WERI-Rb-1 (cell line): ENCODE results near the gene NGDN.
"Not testable (repeated sequence)": the region's sequence is repeated elsewhere in the genome, so short reads cannot be mapped to it uniquely, and the experiment has no call there.

Experiments
- DNase-seq: peaks from one replicate; pipeline ENCODE4 v3.0.0-alpha.2; 2020
- H3K27ac ChIP-seq: fragments of 250-450 bp; sonication (Bioruptor Pico); 2 replicates; pipeline ENCODE4 v1.5.1; 2020; ENCODE audit warnings: mild to moderate bottlenecking, moderate library complexity
- H3K27me3 ChIP-seq: fragments of 250-450 bp; sonication (Bioruptor Pico); 2 replicates; pipeline ENCODE4 v1.5.1; 2021; ENCODE audit warnings: mild to moderate bottlenecking, low read depth, moderate library complexity; ENCODE audit not compliant: insufficient read depth, severe bottlenecking
- H3K36me3 ChIP-seq: fragments of 250-450 bp; sonication (Bioruptor Pico); 2 replicates; pipeline ENCODE4 v1.5.1; 2020; ENCODE audit warnings: mild to moderate bottlenecking, moderate library complexity
- H3K4me3 ChIP-seq: 2 replicates; pipeline ENCODE4 v1.5.1; 2011; ENCODE audit warnings: low read depth, mild to moderate bottlenecking, control low read depth, low read length
- H3K9me3 ChIP-seq: fragments of 250-450 bp; sonication (Bioruptor Pico); 2 replicates; pipeline ENCODE4 v1.5.1; 2021; ENCODE audit warnings: mild to moderate bottlenecking, moderate library complexity; ENCODE audit not compliant: severe bottlenecking
- CTCF ChIP-seq: IDR thresholded peaks from 2 replicates; pipeline ENCODE4 v1.5.1; 2011; ENCODE audit warnings: low read depth, mild to moderate bottlenecking, control low read depth, inconsistent platforms, low read length

The NGDN gene

GRCh38 chr14:23449314-23449713 is 20.2 kb upstream of the NGDN start:
- no peak overlapping the region for H3K4me3 ChIP-seq
- peaks cover 4% of the 10 kb centered on the region for H3K9me3 ChIP-seq
- TF ChIP-seq CTCF: no peak
- H3K27me3 ChIP-seq: no peaks in the 10 kb centered on the region
- no peak for DNase-seq
- H3K27ac ChIP-seq: no peak overlapping the region
- no peaks in the 10 kb centered on the region for H3K36me3 ChIP-seq

GRCh38 chr14:23450379-23450778 is 19.1 kb upstream of the NGDN start:
- Histone ChIP-seq H3K4me3 (no peak overlapping the region), H3K27ac (no peak overlapping the region), H3K36me3 (no peaks in the 10 kb centered on the region), H3K9me3 (peaks cover 4% of the 10 kb centered on the region), H3K27me3 (no peaks in the 10 kb centered on the region)
- peak; percentile 59 for DNase-seq
- no peak for TF ChIP-seq CTCF

GRCh38 chr14:23452237-23452636 is 17.3 kb upstream of the NGDN start:
- no peak for DNase-seq
- no peak for TF ChIP-seq CTCF
- no peaks in the 10 kb centered on the region for H3K27me3 ChIP-seq
- peaks cover 4% of the 10 kb centered on the region for H3K9me3 ChIP-seq
- no peak overlapping the region for H3K27ac ChIP-seq
- no peaks in the 10 kb centered on the region for H3K36me3 ChIP-seq
- H3K4me3 ChIP-seq: no peak overlapping the region

GRCh38 chr14:23454445-23454856 is 15.1 kb upstream of the NGDN start:
- DNase-seq: peak; percentile 77
- H3K27me3 ChIP-seq: no peaks in the 10 kb centered on the region
- peaks cover 4% of the 10 kb centered on the region for H3K9me3 ChIP-seq
- H3K4me3 ChIP-seq: no peak overlapping the region
- no peak for TF ChIP-seq CTCF
- peak overlapping the region; percentile 84 for H3K27ac ChIP-seq
- H3K36me3 ChIP-seq: no peaks in the 10 kb centered on the region

GRCh38 chr14:23456883-23457586 is 12.5 kb upstream of the NGDN start:
- H3K27ac ChIP-seq, H3K9me3 ChIP-seq, H3K36me3 ChIP-seq, H3K4me3 ChIP-seq, DNase-seq, H3K27me3 ChIP-seq: not testable (repeated sequence)
- TF ChIP-seq CTCF: peak; percentile 32; the same call in 1 of the 2 replicates
